ENCODE results near the gene GALNT10.
A peak's percentile ranks its signal among the peaks of the same experiment; 100 is the strongest.

The GALNT10 gene

DNA sequence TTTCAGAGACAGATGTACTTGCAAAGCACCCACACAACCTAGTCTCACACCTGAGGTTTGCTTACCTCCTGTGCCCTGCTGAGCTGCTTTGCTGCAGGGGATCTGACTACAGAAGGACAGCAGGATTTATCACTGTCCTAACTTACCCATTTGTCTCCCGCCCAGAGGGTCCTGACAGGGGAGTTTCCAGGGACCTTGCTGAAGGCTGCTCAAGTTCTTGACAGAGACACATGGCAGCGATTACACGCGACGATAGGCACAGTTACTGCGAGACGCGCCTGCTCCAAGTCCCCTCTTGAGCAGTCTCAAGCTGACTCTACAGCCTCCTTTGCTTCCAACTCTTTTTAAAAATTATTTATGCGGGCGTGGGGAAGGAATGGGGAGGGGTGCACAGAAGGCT, 24.6 kb upstream of the GALNT10 start:
- no peak for TF ChIP-seq CTCF (IDR thresholded peaks at IDR 0.05; ENCODE audit: insufficient read depth, low read depth, low read length, missing control alignments)
- no peak overlapping the region for H3K4me3 ChIP-seq (ENCODE audit: low read length)
- no peak for DNase-seq (ENCODE audit: low read depth)

DNA sequence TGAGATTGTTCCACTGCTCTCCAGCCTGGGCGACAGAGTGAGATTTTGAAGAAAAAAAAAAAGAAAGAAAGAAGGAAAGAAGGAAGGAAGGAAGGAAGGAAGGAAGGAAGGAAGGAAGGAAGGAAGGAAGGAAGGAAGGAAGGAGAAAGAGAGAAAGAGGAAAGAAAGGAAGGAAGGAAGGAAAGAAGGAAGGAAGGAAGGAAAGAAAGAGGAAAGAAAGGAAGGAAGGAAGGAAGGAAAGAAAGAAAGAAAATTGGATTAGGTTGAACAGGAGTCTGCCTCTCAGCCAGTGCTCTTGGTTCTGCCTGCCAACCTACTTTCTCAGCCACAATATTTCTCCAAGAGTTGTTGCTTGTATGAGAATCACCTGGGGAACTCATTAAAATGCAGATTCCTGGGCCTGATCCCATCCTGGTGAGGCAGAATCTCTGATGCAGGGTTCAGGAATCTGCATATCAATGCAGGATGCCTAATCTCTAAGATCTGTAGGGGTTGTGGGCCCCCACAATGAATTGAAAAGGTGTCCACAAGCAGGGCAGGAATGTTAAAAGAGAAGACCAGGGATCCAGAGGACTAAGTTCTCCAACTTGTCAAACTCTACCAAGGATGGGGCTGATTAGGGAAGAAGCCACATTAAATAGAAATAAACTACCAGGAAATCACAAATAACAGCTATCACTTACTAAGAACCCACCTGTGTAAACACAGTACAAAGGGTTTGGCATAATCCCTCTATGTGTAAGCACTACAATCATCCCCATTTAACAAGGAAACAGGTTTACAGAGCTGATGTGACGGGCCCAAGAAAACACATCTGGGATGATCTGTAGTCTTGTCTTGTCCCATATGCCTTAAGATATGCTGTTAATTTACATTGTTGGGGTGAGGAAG, 23.4 kb upstream of the GALNT10 start:
- peak; percentile 14 for DNase-seq (ENCODE audit: low read depth)
- no peak for TF ChIP-seq CTCF (IDR thresholded peaks at IDR 0.05; ENCODE audit: insufficient read depth, low read depth, low read length, missing control alignments)
- H3K4me3 ChIP-seq (ENCODE audit: low read length): no peak overlapping the region

DNA sequence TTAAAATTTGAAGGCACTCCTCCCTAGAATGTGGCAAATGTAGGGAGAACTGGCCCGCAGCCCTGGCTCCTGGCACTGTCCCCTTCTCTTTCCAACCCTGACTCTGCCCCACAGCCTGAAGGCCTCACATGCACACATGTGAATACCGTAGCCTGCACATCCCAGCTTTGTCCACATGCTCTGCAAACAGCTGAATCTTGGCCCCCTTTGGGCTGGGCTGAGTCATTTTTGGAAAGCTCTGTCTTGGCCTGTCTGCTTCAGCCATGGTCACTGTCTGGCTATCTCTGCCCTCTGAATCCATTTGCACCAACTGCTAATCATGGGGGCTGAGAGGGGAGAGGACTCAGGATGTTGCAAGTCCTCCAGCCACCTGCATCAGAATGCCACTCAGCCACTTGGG, 22.1 kb upstream of the GALNT10 start:
- no peak for TF ChIP-seq CTCF (IDR thresholded peaks at IDR 0.05; ENCODE audit: insufficient read depth, low read depth, low read length, missing control alignments)
- no peak for DNase-seq (ENCODE audit: low read depth)
- H3K4me3 ChIP-seq (ENCODE audit: low read length): no peak overlapping the region

DNA sequence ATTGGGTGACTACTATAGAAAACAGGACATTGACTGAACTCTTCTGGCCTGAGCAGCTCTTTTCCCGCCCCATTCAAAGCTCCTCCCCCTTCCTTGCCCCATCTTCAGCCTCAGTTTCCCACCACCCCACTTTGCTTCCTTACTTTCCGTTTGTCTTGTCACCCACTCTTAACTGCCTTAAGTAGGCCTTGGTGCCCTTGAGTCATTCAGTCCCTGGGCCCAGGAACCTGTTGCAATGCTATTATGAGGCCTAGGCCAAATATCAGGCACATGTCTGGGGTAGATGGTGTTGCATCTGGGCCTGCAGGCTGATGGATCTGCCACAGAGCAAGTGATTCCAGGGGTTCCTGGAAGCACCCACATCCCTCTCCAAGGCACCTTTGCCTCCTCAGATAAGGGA, 17.7 kb upstream of the GALNT10 start:
- H3K4me3 ChIP-seq (ENCODE audit: low read length): no peak overlapping the region
- DNase-seq (ENCODE audit: low read depth): no peak
- TF ChIP-seq CTCF (IDR thresholded peaks at IDR 0.05; ENCODE audit: insufficient read depth, low read depth, low read length, missing control alignments): no peak

- DNase-seq (ENCODE audit: low read depth): no peak
- TF ChIP-seq CTCF (IDR thresholded peaks at IDR 0.05; ENCODE audit: insufficient read depth, low read depth, low read length, missing control alignments): no peak
- no peak overlapping the region for H3K4me3 ChIP-seq (ENCODE audit: low read length)
These were observed 16.4 kb upstream of the GALNT10 start for GRCh38 chr5:154174091-154174490.

- DNase-seq (ENCODE audit: low read depth): no peak
- no peak overlapping the region for H3K4me3 ChIP-seq (ENCODE audit: low read length)
- TF ChIP-seq CTCF (IDR thresholded peaks at IDR 0.05; ENCODE audit: insufficient read depth, low read depth, low read length, missing control alignments): no peak
These were observed 14.4 kb upstream of the GALNT10 start for GRCh38 chr5:154176181-154176580.

DNA sequence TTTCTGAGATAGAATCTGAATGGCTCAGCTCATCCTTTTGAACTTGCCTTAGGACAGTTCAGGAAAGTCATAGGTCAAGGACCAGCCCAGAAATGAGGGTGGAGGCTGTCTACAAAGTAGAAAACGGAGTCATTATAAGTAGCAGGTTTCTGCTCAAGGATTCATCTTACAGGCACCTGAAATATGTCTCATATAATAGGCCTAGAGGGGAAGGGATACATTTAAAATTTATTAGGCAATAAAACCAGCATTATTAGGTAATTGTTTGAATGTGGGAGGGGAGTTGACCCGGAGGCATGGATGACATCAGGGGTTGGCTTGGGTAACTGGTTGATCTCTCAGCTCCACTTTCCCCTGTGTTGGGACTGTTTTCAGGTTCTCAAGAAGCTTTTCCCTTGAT, 11.9 kb upstream of the GALNT10 start:
- no peak for DNase-seq (ENCODE audit: low read depth)
- TF ChIP-seq CTCF (IDR thresholded peaks at IDR 0.05; ENCODE audit: insufficient read depth, low read depth, low read length, missing control alignments): no peak
- no peak overlapping the region for H3K4me3 ChIP-seq (ENCODE audit: low read length)
